Heart right ventricle (tissue), 16 donors: ENCODE results near the gene PLEKHG4B. TPM values are rescaled to one million over a fixed set of nuclear protein-coding genes. Genes with fewer than 3 reads are reported as not detected.

Source experiments
- ATAC-seq, 8 donors: fragments of 200-7000 bp; cut with Tn5 transposase; one replicate each; pipeline ENCODE4 v1.9.1; 2020; ENCODE audit warnings: mild to moderate bottlenecking in 8 of 8, moderate library complexity in 8 of 8, moderate number of reproducible peaks in 1 of 8
- DNase-seq, 2 donors: peaks; one replicate each; pipeline ENCODE4 v3.0.0-alpha.2; 2020
- H3K27ac ChIP-seq, 10 donors: fragments of 200-600 bp; sonication (generic) in 2 of 10; one replicate each; pipeline versions ENCODE4 v1.5.0 to v1.8.0; 2020 to 2022; ENCODE audit warnings: mild to moderate bottlenecking in 3 of 10
- H3K27me3 ChIP-seq, 7 donors: fragments of 200-600 bp; one replicate each; pipeline ENCODE4 v1.8.0; 2021 to 2022; ENCODE audit warnings: mild to moderate bottlenecking in 2 of 7
- H3K36me3 ChIP-seq, 9 donors: fragments of 200-600 bp; sonication (generic) in 1 of 9; one replicate each; pipeline versions ENCODE4 v1.5.0 to v1.8.0; 2020 to 2022; ENCODE audit warnings: mild to moderate bottlenecking in 2 of 9
- H3K4me1 ChIP-seq, 9 donors: fragments of 200-600 bp; sonication (generic) in 1 of 9; one replicate each; pipeline versions ENCODE4 v1.5.0 to v1.8.0; 2020 to 2022; ENCODE audit warnings: mild to moderate bottlenecking in 4 of 9
- H3K4me3 ChIP-seq, 10 donors: fragments of 200-600 bp; sonication (generic) in 2 of 10; one replicate each; pipeline versions ENCODE4 v1.5.0 to v1.8.0; 2020 to 2022; ENCODE audit warnings: mild to moderate bottlenecking in 7 of 10, moderate library complexity in 2 of 10
- H3K9me3 ChIP-seq, 11 donors: fragments of 200-600 bp in 10 of 11; sonication (generic) in 2 of 11; one replicate each; pipeline versions ENCODE4 v1.5.0 to v1.8.0; 2013 to 2022; ENCODE audit warnings: mild to moderate bottlenecking in 2 of 11, control low read depth in 1 of 11, moderate library complexity in 1 of 11
- WGBS, 2 donors: extraction: QIAGEN DNeasy Blood & Tissue Kit; methylation state at CpG; one replicate each; pipeline ENCODE4 v1.1.7; 2013; ENCODE audit warnings: inconsistent platforms in 1 of 2; 5-methylcytosine and 5-hydroxymethylcytosine counted together
- intact Hi-C, 10 donors: fragments of 100-400 bp; cut with DNase I; formaldehyde crosslinking; loops; one replicate each; pipeline versions ENCODE4 v1.11.1 to v1.14.2; 2022
- polyA plus RNA-seq, 2 donors: library from polyadenylated mRNA; stranded (reverse); fragments of 200-250 nt; gene quantifications; one replicate each; pipeline ENCODE4 v1.2.3, GENCODE V29; 2013
- total RNA-seq, 10 donors: library from RNA; stranded (reverse); fragmentation: NEBNext Ultra II Directional in 3 of 10; extraction: Animal tissue kit (Norgen Biotek cat#: 25700) in 3 of 10; gene quantifications; one replicate each; pipeline versions ENCODE4 v1.2.1 to v1.2.4, GENCODE V29; 2021 to 2023
- TF ChIP-seq, protein P1 (sequence below), 9 donors: fragments of 200-600 bp; sonication (generic) in 2 of 9; IDR thresholded peaks; one replicate each; pipeline versions ENCODE4 v1.5.0 to v1.8.0; 2021 to 2022; ENCODE audit warnings: antibody characterized with exemption in 9 of 9, mild to moderate bottlenecking in 5 of 9, moderate library complexity in 1 of 9
- donor health status: Arrhythmogenic right ventricular cardiomyopathy.
- donor health status: ischemic (EF 13 %, LVEDD 7.1; RV severe dilation, severe dysfunction).
- donor health status: healthy with polysubstance abuse.
- donor health status: DM: no; HTN: yes; CAD: no.
- donor health status: DM: no; HTN: no; CAD: no.
- donor health status: ischemic (EF 25% LVEDD 6.9; RV normal size, moderate dysfunction).
- donor health status: ischemic (EF 25% LVEDD 5.7; RV mildly dilated, moderate dysfunction).
- donor health status: healthy.
- donor health status: DM: yes; HTN: yes; CAD: no.
- donor health status: Ischemic cardiomyopathy.
- donor health status: ischemic (EF 35%, LVEDD 5.7; RV mildly dilated, moderate dysfunction).
- donor health status: nonischemic (EF 11% LVEDD 7.7; RV severe dilation, severe dysfunction).
- donor health status: DM: yes; HTN: yes; CAD: no.
- donor health status: PGD.
- donor health status: ischemic (EF 29% LVEDD 5.4; RV normal size, mild dysfunction).
- donor health status: nonischemic (EF 23%, LVEDD 6.1; RV moderate dilation, normal function).

PLEKHG4B gene
- total and polyA plus RNA-seq, 12 donors = under 0.01 to 0.14 (median 0.05) TPM; not detected in 8

DNA sequence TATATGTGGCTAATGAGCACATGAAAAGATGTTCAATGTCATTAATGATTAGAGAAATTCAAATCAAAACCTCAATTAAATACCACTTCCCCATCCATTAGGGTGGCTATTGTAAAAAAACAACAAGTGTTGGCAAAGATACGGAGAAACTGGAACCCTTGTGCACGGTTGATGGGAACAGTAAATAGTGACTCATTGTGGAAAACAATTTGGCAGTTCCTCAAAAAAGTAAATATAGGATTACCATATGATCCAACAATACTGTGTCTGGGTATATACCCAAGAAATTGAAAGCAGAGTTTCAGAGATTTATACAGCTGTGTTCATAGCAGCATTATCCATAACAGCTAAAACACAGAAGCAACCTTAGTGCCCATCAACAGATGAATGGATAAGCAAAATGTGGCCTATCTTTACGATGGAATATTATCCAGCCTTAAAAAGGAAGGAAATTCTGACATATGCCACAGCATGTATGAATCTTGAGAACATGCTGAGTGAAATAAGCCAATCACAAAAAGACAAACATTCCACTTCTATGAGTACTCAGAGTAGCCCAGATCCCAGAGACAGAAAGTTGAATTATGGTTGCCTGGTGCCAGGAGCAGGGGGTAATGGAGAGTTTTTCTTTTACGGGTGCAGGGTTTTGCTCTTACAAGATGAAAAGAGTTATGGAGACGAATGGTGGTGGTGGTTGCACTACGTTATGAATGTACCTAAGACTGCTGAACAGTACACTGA, 57.9 kb downstream of the PLEKHG4B start:
- H3K27ac ChIP-seq = no peak overlapping the region
- DNase-seq (no peak), ATAC-seq (no peak)
- H3K36me3 ChIP-seq = no peaks in the 10 kb centered on the region
- no peaks in the 10 kb centered on the region for H3K4me1 ChIP-seq
- intact Hi-C loops = no loop called here
- TF ChIP-seq, protein P1, sequence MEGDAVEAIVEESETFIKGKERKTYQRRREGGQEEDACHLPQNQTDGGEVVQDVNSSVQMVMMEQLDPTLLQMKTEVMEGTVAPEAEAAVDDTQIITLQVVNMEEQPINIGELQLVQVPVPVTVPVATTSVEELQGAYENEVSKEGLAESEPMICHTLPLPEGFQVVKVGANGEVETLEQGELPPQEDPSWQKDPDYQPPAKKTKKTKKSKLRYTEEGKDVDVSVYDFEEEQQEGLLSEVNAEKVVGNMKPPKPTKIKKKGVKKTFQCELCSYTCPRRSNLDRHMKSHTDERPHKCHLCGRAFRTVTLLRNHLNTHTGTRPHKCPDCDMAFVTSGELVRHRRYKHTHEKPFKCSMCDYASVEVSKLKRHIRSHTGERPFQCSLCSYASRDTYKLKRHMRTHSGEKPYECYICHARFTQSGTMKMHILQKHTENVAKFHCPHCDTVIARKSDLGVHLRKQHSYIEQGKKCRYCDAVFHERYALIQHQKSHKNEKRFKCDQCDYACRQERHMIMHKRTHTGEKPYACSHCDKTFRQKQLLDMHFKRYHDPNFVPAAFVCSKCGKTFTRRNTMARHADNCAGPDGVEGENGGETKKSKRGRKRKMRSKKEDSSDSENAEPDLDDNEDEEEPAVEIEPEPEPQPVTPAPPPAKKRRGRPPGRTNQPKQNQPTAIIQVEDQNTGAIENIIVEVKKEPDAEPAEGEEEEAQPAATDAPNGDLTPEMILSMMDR (IDR thresholded peaks at IDR 0.05) = no peak
- H3K27me3 ChIP-seq = peaks cover 0 to 3% (median 0%) of the 10 kb centered on the region in 7 donors
- no peak overlapping the region for H3K4me3 ChIP-seq
- H3K9me3 ChIP-seq = peaks cover 0 to 27% (median 19%) of the 10 kb centered on the region in 11 donors
- 85 to 88% methylated on average over 6 of the region's 6 CpGs for WGBS, 2 donors

DNA sequence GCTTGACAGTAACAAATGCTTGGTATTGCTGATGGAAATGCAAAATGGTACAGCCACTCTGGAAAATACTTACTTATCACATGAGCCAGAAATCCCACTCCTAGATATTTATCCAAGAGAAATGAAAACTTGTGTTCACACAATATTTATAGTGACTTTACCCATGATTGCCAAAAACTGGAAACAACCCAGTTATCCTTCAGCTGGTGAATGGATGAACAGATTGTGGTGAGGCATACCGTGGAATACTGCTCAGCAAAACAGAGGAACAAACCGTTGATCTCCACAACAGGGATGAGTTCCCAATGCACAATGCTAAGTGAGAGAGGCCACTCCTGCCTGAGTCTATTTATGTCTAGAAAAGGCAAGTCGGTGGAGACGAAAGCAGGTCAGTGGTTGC, 58.8 kb downstream of the PLEKHG4B start:
- no peaks in the 10 kb centered on the region for H3K4me1 ChIP-seq
- H3K4me3 ChIP-seq = no peak overlapping the region
- peaks cover 0 to 27% (median 19%) of the 10 kb centered on the region in 11 donors for H3K9me3 ChIP-seq
- DNase-seq (no peak), ATAC-seq (no peak)
- no peaks in the 10 kb centered on the region for H3K36me3 ChIP-seq
- intact Hi-C loops = no loop called here
- 84 to 87% methylated on average over 4 of the region's 4 CpGs for WGBS, 2 donors
- TF ChIP-seq, protein P1 (IDR thresholded peaks at IDR 0.05) = no peak
- H3K27me3 ChIP-seq = peaks cover 0 to 11% (median 0%) of the 10 kb centered on the region in 7 donors
- no peak overlapping the region for H3K27ac ChIP-seq

DNA sequence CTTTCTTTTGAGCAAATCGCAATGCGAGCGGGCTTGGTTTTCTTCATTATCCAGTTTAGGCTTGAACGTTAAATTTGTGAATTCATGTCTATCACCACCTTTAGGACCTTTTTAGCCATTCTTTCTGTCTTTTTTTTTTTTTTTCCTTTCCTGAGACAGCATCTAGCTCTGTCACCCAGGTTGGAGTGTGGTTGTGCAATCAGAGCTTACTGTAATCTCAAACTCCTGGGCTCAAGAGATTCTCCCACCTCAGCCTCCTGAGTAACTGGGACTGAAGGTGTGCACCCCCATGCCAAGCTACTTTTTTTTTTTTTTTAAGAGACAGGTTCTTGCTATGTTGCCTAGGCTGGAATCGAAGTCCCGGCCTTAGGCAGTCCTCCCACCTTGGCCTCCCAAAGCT, 60.1 kb downstream of the PLEKHG4B start:
- Histone ChIP-seq H3K27ac (no peak overlapping the region), H3K9me3 (peaks cover 0 to 23% (median 16%) of the 10 kb centered on the region in 11 donors), H3K4me1 (no peaks in the 10 kb centered on the region), H3K27me3 (peaks cover 0 to 15% (median 0%) of the 10 kb centered on the region in 7 donors), H3K4me3 (no peak overlapping the region), H3K36me3 (no peaks in the 10 kb centered on the region)
- TF ChIP-seq, protein P1 (IDR thresholded peaks at IDR 0.05) = no peak
- ATAC-seq = no peak
- no peak for DNase-seq
- 62 to 93% methylated on average over 6 of the region's 6 CpGs for WGBS, 2 donors
- intact Hi-C loops = no loop called here

DNA sequence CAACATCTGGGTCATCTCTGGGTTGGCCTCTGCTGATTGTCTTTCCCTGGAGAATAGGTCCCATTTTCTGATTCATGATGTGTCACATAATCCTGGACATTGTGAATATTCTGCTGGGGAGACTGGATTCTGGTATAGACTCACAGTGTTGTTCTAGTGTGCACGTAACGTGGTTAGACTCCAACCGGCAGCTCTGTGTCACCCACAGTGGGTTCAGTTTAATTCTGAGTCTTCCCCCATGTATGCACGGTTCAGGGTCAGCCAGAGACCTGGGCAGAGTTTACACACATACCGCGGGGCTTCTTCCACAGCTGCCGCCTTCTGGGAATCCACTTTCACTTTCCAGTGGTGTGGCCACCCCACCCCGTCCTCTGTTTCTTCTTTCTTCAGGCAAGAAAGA, 61.3 kb downstream of the PLEKHG4B start:
- Histone ChIP-seq H3K4me3 (no peak overlapping the region), H3K27me3 (peaks cover 0 to 15% (median 0%) of the 10 kb centered on the region in 7 donors), H3K27ac (no peak overlapping the region), H3K4me1 (no peaks in the 10 kb centered on the region), H3K9me3 (peaks cover 0 to 12% (median 4%) of the 10 kb centered on the region in 11 donors), H3K36me3 (no peaks in the 10 kb centered on the region)
- no peak for ATAC-seq
- TF ChIP-seq, protein P1 (IDR thresholded peaks at IDR 0.05) = no peak
- intact Hi-C loops = no loop called here
- DNase-seq = no peak
- WGBS, 2 donors = 69 to 82% methylated on average over 8 of the region's 8 CpGs
